DMS 273 (cell line): ENCODE data around the gene ELL2.

Experiments
- DNase-seq: peaks from one replicate; lab custom pipeline; 2025; ENCODE audit not compliant: unreplicated experiment; lab: John Stamatoyannopoulos, UW

ELL2 gene

GRCh38 chr5:95961617-95962474 is at the start of gene ELL2:
Gene ELL2 (minus strand): TSS chr5:95961851. CDS start chr5:95961721, 130 bp downstream.
- DNase-seq: peak; percentile 98

GRCh38 chr5:96008987-96009647 is 47.5 kb upstream of the ELL2 start:
- no peak for DNase-seq

- no peak for DNase-seq
These were observed 46.8 kb upstream of the ELL2 start for GRCh38 chr5:96008487-96008886.

DNA sequence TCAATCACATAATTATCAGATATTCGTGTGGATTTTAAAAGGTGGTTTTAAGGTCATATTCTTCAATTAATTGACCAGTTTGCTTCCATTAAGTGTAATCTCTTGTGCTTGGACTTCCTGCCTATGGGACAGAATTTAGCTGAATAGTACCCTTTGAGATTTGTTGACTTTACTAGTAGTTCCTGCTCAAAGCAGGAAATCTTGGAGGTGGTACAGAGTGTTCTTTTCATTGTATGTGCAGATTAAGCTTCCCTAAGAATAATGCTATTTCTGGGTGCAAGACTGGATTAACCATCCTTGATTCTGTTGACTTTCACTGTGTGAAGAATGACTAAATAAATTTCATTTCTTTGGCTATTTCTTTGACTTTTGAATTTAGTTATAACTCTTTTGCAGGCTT is 45.4 kb upstream of the ELL2 start:
- no peak for DNase-seq

DNA sequence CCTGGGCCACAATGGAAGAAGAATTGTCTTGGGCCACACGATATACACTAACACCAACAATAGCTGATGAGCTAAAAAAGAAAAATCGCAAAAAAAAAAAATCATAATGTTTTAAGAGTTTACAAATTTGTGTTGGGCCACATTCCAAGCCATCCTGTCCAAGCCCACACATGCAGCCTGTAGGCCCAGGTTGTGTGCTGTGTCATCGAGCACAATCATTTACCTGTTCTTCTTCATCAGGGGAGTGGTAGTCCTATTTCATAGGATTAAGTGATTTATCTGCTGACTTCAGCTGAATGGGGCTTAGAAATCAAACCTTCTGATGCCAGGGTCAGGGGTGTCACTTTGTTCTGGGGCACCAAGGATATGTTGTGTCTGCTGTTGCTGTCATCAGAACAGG is 44.6 kb upstream of the ELL2 start:
- no peak for DNase-seq

GRCh38 chr5:96004754-96005153 is 43.1 kb upstream of the ELL2 start:
- DNase-seq: no peak

DNA sequence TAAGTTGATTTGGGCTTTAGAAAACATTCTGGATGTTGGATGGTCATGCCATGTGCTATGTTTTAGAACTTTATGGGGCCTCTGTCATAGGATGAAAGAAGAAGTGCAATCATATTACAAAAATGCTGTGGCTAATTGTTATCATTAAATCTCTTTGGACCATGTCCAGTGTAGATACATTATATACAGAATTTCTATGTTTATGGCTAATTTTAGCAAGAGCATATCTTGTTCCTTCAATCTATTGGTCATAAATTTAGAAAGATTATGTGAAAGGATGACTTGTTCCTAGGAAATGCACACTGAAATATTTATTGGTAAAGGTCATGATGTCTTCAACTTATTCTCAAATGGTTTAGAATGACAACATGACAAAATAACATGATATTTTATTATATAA is 42.4 kb upstream of the ELL2 start:
- DNase-seq: no peak

DNA sequence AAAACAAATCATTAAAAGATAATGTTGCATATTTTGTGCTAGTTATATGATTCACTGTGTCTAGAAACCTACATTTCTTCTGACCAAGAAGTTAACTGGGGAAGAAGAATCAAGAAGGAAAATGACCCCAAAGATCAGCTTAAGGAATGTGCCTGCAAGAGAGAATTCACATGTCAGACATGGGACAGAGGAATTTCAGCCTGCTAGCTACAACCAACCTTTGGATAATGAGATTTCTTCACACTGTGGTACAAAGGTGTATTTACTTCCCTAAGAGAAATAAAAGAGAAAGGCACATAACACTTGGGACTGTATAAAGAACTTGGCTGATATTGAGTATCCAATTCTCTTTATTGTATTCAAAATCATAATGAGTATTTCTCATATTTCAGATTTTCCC is 39.6 kb upstream of the ELL2 start:
- no peak for DNase-seq

- no peak for DNase-seq
These were observed 38.7 kb upstream of the ELL2 start for GRCh38 chr5:96000308-96000707.

DNA sequence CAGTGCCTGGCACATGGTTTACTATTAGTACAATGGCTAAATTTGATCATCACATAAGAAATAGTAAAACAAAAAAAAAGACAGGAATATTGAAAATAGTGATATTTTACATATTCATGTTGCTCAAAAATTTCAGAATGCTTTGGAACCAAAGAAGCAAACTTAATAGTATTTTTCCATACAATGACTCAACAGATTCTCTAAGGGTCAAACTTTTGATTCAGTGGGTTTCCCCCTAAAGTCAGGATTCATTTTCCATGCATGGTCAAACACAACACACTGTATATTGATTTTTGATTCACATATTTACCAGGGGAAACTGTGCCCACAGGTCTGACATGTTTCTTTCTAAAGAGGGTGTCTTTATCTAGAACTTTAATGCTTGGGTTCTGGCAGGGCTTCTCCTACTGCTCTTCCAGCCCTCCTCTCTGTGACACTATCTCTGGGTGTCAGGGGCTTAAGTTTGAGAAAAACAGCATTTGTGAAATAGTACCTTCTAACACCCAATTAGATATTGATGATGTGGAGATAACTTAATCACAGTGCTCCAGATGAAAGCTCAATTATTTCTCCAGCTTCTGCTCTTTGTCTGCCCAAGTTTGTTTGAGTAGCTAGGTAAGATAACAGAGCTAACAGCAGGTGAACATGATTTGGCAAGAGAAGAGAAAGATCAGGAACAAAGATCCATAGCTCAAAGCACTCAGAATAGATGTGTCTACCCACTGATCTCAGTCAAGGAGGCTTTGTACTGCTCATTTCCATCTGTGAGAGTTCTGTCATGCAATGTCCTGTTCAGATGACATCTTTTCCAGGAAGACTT is 35.5 kb upstream of the ELL2 start:
- no peak for DNase-seq

DNA sequence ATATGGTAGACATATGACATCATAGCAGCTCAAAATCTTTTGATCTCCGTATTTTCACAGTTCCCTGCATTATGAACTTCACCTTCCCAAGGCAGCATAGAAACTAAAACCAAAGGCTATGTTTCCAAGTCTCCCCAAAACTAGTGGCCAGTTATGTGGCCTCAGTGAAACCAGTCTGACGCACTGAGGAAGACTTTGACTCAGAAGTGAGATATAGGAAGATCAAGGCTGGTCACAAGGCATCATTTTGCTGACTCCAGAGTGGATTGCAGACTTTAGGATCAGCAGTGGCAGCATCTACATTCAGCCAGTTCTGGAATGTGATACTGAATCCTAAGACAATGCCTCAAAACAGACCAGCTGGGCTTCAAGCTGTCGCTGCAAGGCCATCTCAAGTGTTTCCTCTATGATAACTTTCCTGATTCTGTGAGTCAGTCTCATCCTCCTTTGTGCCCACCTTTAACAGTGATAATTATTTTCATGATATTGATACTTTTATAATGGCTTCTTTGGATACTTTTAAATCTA is 34.4 kb upstream of the ELL2 start:
- DNase-seq: peak; percentile 13

DNA sequence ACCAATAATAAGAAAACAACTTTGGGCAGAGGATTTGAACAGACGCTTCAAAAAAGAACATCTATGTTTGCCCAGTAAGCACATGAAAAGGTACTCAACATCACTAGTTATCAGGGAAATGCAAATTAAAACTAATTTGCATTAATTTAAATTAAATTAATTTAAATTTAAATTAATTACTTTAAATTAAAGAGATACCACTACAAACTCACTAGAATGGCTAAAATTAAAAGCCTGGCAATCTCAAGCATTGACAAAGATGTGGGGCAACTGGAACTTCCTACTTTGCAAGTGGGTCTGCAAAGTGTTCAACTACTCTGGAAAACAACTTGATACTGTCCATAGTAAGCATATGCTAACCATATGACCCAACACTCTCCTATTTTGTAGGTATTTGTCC is 32.1 kb upstream of the ELL2 start:
- DNase-seq: no peak

DNA sequence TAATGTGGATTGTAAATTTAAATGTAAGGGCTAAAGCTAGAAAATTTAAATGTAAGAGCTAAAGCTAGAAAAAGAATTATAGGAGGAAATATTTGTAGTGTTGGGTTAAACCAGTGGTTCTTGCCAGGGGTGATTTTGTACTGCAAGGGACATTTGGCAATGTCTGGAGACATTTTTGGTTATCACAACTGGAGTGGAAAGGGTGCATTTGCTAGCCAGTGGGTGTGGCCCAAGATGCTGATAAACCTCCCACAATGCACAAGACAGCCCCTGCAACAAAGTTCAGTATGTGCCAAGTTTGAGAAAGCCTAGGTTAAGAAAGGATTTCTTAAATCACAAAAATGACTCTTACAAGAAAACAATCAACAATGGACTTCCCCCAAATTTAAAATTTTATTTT is 31.6 kb upstream of the ELL2 start:
- no peak for DNase-seq

DNA sequence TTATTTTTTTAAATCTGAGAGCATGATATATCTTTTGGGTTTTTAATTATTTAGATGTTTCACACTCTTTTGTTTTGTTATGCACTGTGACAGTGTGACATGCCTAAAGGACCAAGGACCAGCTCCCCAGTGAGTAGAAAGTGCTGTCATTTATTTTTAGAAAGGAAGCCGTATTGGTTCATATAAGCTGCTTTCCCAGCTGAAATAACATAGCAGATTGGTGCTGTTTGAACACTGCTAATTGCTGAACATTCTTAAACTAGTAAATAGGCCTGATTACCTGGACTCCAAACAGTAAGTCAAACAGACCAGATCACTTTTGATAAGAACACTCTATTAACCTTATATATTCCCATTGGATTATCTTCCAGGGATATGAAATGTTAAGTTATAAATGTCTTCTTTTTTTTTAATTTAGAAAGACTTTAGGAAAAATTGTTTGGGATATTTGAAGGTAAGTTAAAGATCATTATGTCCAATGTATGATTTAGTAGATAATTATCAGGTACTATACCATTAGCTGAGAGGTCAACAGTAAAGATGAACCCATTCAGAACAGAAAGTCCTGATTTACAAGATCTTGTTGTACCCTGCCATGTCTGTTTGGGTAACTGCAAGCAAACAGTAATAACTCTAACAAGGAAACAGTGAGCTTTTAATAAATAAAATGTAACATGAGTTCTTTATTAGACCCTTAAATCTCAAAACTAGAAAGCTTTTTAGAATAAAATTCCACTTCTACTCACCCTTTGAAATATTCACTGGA is 27.8 kb upstream of the ELL2 start:
- peak; percentile 13 for DNase-seq

GRCh38 chr5:95988877-95989276 is 27.2 kb upstream of the ELL2 start:
- DNase-seq: no peak

DNA sequence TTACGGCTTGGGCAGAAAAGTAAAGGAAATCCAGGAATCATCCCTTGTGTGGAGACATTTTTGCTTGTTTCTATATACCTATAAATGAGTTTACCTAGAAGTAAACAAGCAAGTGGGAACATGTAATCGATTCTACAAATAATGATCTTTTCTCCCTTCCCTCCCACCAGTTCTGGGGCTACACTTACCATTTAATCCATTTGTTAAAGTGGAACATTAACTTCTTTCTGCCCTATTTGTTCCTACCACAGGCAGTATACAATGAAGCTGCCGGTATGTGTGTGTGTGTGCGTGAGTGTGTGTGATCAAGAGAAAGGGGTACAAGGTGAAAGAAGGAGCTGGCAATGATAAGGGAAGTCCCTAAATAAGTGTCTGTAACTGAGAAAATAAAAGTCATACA is 26.4 kb upstream of the ELL2 start:
- no peak for DNase-seq

DNA sequence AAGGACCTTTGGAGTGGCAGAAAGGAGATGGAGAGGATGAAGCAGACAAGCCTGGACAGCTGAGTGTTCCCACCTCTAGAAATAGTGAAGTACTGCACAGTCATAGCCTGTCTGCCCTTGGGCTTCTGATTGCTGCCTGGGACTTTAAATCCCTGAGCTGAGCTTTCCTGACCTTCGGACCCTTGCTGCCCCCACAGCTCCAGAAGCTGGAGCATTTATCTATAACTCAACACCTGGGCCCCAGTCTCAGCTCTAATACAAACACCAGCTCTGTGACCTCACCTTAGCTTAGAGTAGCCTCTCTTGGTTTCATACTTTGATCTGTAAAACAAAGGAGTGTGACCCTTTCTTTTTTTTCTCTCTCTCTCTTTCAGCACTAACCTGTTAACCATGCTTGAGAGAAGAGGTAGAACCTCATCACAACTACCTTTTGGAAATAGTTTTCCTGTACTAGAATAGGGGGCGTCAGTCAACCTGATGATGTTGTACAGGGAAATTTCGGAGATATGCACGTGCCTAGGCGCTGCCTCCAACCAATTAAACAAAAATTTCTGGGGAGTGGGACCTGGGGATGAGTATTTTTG is 25.4 kb upstream of the ELL2 start:
- no peak for DNase-seq

DNA sequence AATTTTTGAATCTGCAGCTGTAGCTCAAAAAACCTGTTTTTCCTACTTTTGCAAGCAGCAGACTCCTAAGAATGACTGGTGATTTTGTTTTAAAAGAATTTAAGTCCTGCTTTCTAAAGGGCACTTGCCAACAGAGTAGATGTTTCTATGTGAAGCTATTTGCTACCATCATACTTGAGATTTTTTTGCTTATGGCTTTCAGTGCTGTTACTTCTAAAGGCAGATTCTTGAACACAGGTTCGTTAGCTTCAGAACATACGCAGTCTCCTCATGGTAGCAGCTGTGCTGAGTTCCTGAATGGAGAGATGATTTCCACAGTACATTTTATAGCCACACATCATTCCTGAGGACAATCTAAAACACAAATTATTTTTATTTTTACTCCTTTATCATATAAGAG is 24.4 kb upstream of the ELL2 start:
- DNase-seq: no peak

GRCh38 chr5:95985249-95985648 is 23.6 kb upstream of the ELL2 start:
- no peak for DNase-seq

- DNase-seq: no peak
These were observed 22.8 kb upstream of the ELL2 start for GRCh38 chr5:95984287-95984938.
